Ovary (tissue), 3 donors: ENCODE data around the gene KREMEN1.

Experiments
- POLR2A ChIP-seq: fragments of 450-650 bp; IDR thresholded peaks from one replicate; pipeline ENCODE4 v1.6.1; 2017; ENCODE audit warnings: antibody characterized with exemption, mild to moderate bottlenecking, moderate library complexity
- TF ChIP-seq, protein P1 (sequence below), 3 donors: fragments of 450-650 bp in 2 of 3; fragments of 200-600 bp in 1 of 3; IDR thresholded peaks; one replicate each; pipeline versions ENCODE4 v1.5.1 to v1.8.0; 2016 to 2022; ENCODE audit warnings: antibody characterized with exemption in 3 of 3, mild to moderate bottlenecking in 1 of 3
- donor health status: DM: no; HTN: no; CAD: no.

- TF ChIP-seq, protein P1, sequence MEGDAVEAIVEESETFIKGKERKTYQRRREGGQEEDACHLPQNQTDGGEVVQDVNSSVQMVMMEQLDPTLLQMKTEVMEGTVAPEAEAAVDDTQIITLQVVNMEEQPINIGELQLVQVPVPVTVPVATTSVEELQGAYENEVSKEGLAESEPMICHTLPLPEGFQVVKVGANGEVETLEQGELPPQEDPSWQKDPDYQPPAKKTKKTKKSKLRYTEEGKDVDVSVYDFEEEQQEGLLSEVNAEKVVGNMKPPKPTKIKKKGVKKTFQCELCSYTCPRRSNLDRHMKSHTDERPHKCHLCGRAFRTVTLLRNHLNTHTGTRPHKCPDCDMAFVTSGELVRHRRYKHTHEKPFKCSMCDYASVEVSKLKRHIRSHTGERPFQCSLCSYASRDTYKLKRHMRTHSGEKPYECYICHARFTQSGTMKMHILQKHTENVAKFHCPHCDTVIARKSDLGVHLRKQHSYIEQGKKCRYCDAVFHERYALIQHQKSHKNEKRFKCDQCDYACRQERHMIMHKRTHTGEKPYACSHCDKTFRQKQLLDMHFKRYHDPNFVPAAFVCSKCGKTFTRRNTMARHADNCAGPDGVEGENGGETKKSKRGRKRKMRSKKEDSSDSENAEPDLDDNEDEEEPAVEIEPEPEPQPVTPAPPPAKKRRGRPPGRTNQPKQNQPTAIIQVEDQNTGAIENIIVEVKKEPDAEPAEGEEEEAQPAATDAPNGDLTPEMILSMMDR (IDR thresholded peaks at IDR 0.05): no peak
- no peak for TF ChIP-seq POLR2A
These were observed 40.3 kb upstream of the KREMEN1 start for GRCh38 chr22:29032584-29032983.
